K562 (cell line): ENCODE results near the gene DAPL1. TPM values are rescaled to one million over a fixed set of nuclear protein-coding genes. Genes with fewer than 3 reads are reported as not detected.

Experiments
- ATAC-seq: fragments of 200-7000 bp; cut with Tn5 transposase; 3 replicates; pipeline ENCODE4 v1.9.1; 2020; ENCODE audit warnings: moderate library complexity
- BruUV-seq: library from RNA; stranded (reverse); fragments of 400-500 nt; replicated peaks from 2 replicates; lab custom pipeline; 2021; lab: Mats Ljungman, UMichigan
- CTCF ChIA-PET: fragments of 300-600 bp; formaldehyde crosslinking; extraction: SDS; loops from one replicate; lab custom pipeline; 2021; ENCODE audit warnings: low intra/inter-chr PET ratio; lab: Yijun Ruan, JAX
- POLR2A ChIA-PET: fragments of 300-600, 350-650 bp; sonication (Branson Sonifier 250); formaldehyde crosslinking; extraction: SDS; loops from one replicate; lab custom pipeline; 2021; ENCODE audit warnings: antibody characterized with exemption, inconsistent platforms; lab: Yijun Ruan, JAX
- DNase-seq, 4 experiments: peaks; one replicate each; pipeline versions ENCODE4 v3.0.0 to v3.0.0-alpha.2; 2011 to 2018; ENCODE audit warnings: low spot score in 3 of 4, mixed read lengths in 3 of 4; ENCODE audit errors: extremely low read depth in 1 of 4
- FAIRE-seq: peaks from 2 replicates; lab custom pipeline; 2011; peaks lifted over from hg19 to GRCh38; lab: Jason Lieb, UNC
- H2AFZ ChIP-seq: 2 replicates; pipeline ENCODE4 v1.6.0; 2011; ENCODE audit warnings: low read depth, low read length, control low read depth, inconsistent platforms
- H3K27ac ChIP-seq: fragments of 200-600 bp; 3 replicates; pipeline ENCODE4 v1.8.0; 2011; ENCODE audit warnings: low read depth, mild to moderate bottlenecking, control low read depth, inconsistent platforms, low read length, moderate library complexity, mixed read lengths; ENCODE audit errors: extremely low read depth
- H3K27me3 ChIP-seq, 2 experiments: fragments of 300-600 bp in 1 of 2; 2 replicates in 1 of 2; 3 replicates in 1 of 2; pipeline versions ENCODE4 v1.6.0 to v1.8.0; 2011; ENCODE audit warnings: inconsistent platforms in 2 of 2, low read length in 2 of 2, mild to moderate bottlenecking in 1 of 2, mixed read lengths in 1 of 2, moderate library complexity in 1 of 2; ENCODE audit not compliant: control insufficient read depth in 2 of 2, insufficient read depth in 2 of 2
- H3K36me3 ChIP-seq: fragments of 300-600 bp; 3 replicates; pipeline ENCODE4 v1.8.0; 2011; ENCODE audit warnings: mild to moderate bottlenecking, low read length, inconsistent platforms; ENCODE audit not compliant: control insufficient read depth, insufficient read depth
- H3K4me1 ChIP-seq, 2 experiments: fragments of 200-600 bp in 1 of 2; replicated peaks in 1 of 2; 2 replicates in 1 of 2; 3 replicates in 1 of 2; pipeline versions ENCODE4 v1.5.1 to v1.8.0; 2011; ENCODE audit warnings: inconsistent platforms in 2 of 2, low read length in 2 of 2, mild to moderate bottlenecking in 1 of 2, mixed read lengths in 1 of 2, moderate library complexity in 1 of 2; ENCODE audit not compliant: control insufficient read depth in 2 of 2, insufficient read depth in 2 of 2
- H3K4me2 ChIP-seq: 2 replicates; pipeline ENCODE4 v1.6.1; 2011; ENCODE audit warnings: low read length, control low read depth, inconsistent platforms, mixed read lengths; ENCODE audit not compliant: insufficient read depth
- H3K4me3 ChIP-seq: fragments of 200-600 bp; sonication (generic), shearing (Covaris generic); 2 replicates; pipeline ENCODE4 v1.5.1; 2016; ENCODE audit warnings: control low read depth, inconsistent platforms
- H3K79me2 ChIP-seq: fragments of 200-600 bp; 3 replicates; pipeline ENCODE4 v1.8.0; 2011; ENCODE audit warnings: low read length, inconsistent platforms; ENCODE audit not compliant: control insufficient read depth, insufficient read depth
- H3K9ac ChIP-seq, 2 experiments: 2 replicates each; pipeline versions ENCODE4 v1.6.0 to v1.6.1; 2011; ENCODE audit warnings: low read depth in 2 of 2, low read length in 2 of 2, control low read depth in 1 of 2, inconsistent platforms in 1 of 2, mild to moderate bottlenecking in 1 of 2, mixed read lengths in 1 of 2; ENCODE audit not compliant: insufficient read depth in 1 of 2
- H3K9me1 ChIP-seq: one replicate; pipeline ENCODE4 v1.6.0; 2011; ENCODE audit warnings: inconsistent platforms, mild to moderate bottlenecking, low read length, moderate library complexity; ENCODE audit not compliant: control insufficient read depth, insufficient read depth
- H3K9me3 ChIP-seq: replicated peaks from 2 replicates; pipeline ENCODE4 v1.5.1; 2011; ENCODE audit warnings: low read depth, low read length, inconsistent platforms; ENCODE audit not compliant: control insufficient read depth, insufficient read depth
- H4K20me1 ChIP-seq: replicated peaks from 2 replicates; pipeline ENCODE4 v1.6.1; 2011; ENCODE audit warnings: low read length, inconsistent platforms, mixed read lengths; ENCODE audit not compliant: control insufficient read depth, insufficient read depth
- ASH1L ChIP-seq: fragments of 450-650 bp; IDR thresholded peaks from 2 replicates; pipeline ENCODE4 v1.6.1; 2018; ENCODE audit warnings: borderline replicate concordance, mild to moderate bottlenecking, low read depth; ENCODE audit not compliant: partially characterized antibody
- CAMTA2 ChIP-seq: fragments of 250-450 bp; sonication (Bioruptor Pico); conservative IDR thresholded peaks from 2 replicates; pipeline ENCODE4 v1.5.1; 2022
- CBX1 ChIP-seq: sonication (generic); IDR thresholded peaks from 2 replicates; pipeline ENCODE4 v1.6.1; 2016; ENCODE audit warnings: antibody characterized with exemption, low read depth, mild to moderate bottlenecking
- CHD4 ChIP-seq: fragments of 200-600 bp; sonication (generic); IDR thresholded peaks from 3 replicates; pipeline ENCODE4 v1.6.1; 2012; ENCODE audit warnings: low read depth, mild to moderate bottlenecking, mixed read lengths, low read length, inconsistent platforms; ENCODE audit not compliant: insufficient read depth, insufficient replicate concordance, poor library complexity, severe bottlenecking
- COPS2 ChIP-seq: fragments of 450-650 bp; conservative IDR thresholded peaks from 2 replicates; pipeline ENCODE4 v1.6.1; 2016; ENCODE audit warnings: mild to moderate bottlenecking, moderate library complexity
- CREBBP ChIP-seq: IDR thresholded peaks from one replicate; pipeline ENCODE4 v1.6.1; 2012; ENCODE audit warnings: low read depth, mild to moderate bottlenecking, control low read depth, inconsistent platforms, low read length
- DNMT1 ChIP-seq: fragments of 450-650 bp; IDR thresholded peaks from 2 replicates; pipeline ENCODE4 v1.6.1; 2016; ENCODE audit warnings: antibody characterized with exemption, mild to moderate bottlenecking
- FOSL1 ChIP-seq: fragments of 200-800 bp; sonication (Bioruptor generic); conservative IDR thresholded peaks from 2 replicates; pipeline ENCODE4 v1.6.1; 2016; ENCODE audit warnings: missing genetic modification characterization, missing compliant biosample characterization
- GTF2E2 ChIP-seq: fragments of 200-800 bp; sonication (Bioruptor generic); IDR thresholded peaks from 2 replicates; pipeline ENCODE4 v1.6.1; 2016; ENCODE audit warnings: missing genetic modification characterization, missing compliant biosample characterization
- LCOR ChIP-seq: sonication (generic); formaldehyde crosslinking; IDR thresholded peaks from 2 replicates; pipeline ENCODE4 v1.8.0; 2022; ENCODE audit warnings: mild to moderate bottlenecking, missing genetic modification reagents
- MBD2 ChIP-seq: sonication (generic); IDR thresholded peaks from 2 replicates; pipeline ENCODE4 v1.6.1; 2016; ENCODE audit warnings: low read depth, borderline replicate concordance
- MITF ChIP-seq: IDR thresholded peaks from 2 replicates; pipeline ENCODE4 v1.6.1; 2014; ENCODE audit warnings: antibody characterized with exemption
- NFATC3 ChIP-seq: fragments of 450-650 bp; IDR thresholded peaks from 2 replicates; pipeline ENCODE4 v1.6.1; 2017; ENCODE audit warnings: mild to moderate bottlenecking
- SMARCA4 ChIP-seq: fragments of 450-650 bp; IDR thresholded peaks from 2 replicates; pipeline ENCODE4 v1.6.1; 2016
- SP1 ChIP-seq: sonication (generic); formaldehyde crosslinking; IDR thresholded peaks from 2 replicates; pipeline ENCODE4 v1.8.1; 2022; ENCODE audit warnings: mild to moderate bottlenecking, missing genetic modification reagents
- ZNF121 ChIP-seq: sonication (generic); formaldehyde crosslinking; conservative IDR thresholded peaks from 2 replicates; pipeline ENCODE4 v1.8.0; 2022; ENCODE audit warnings: missing genetic modification reagents
- ZNF217 ChIP-seq: sonication (generic); formaldehyde crosslinking; IDR thresholded peaks from 2 replicates; pipeline ENCODE4 v1.8.0; 2022; ENCODE audit warnings: mild to moderate bottlenecking, missing genetic modification reagents
- WGBS: fragments of 100-300 bp; shearing (Covaris generic); methylation state at CpG from one replicate; pipeline ENCODE4 v1.1.6; 2016; ENCODE audit warnings: low coverage, mixed read lengths; ENCODE audit not compliant: insufficient coverage; ENCODE audit errors: missing lambda C conversion rate; 5-methylcytosine and 5-hydroxymethylcytosine counted together
- in situ Hi-C: fragments of 300-500 bp; cut with MboI; formaldehyde crosslinking; loops from 4 replicates; pipeline ENCODE4 v1.15.0; 2018; ENCODE audit warnings: inconsistent platforms, mixed read lengths
- intact Hi-C: fragments of 100-400 bp; cut with micrococcal nuclease; formaldehyde crosslinking; loops from 2 replicates; pipeline ENCODE4 v1.14.2; 2022
- polyA plus RNA-seq, 8 experiments: library from polyadenylated mRNA; depleted of rRNA in 4 of 8; stranded (reverse) in 5 of 8; unstranded in 3 of 8; fragments of >200 nt; fragmentation: Nextera tagmentation in 2 of 8; fragmentation: Illumina TruSeq in 1 of 8; extraction: Ambion mirVana in 2 of 8; extraction: Trizol in 1 of 8; gene quantifications; 2 replicates each; pipeline versions ENCODE4 v1.2.1 to v1.2.3, GENCODE V29; 2011 to 2014; ENCODE audit warnings: inconsistent platforms in 1 of 8, missing spikeins in 1 of 8
- total RNA-seq, 7 experiments: library from RNA; depleted of rRNA in 6 of 7; stranded (reverse); fragments of >200 nt in 6 of 7; fragmentation: Illumina TruSeq in 2 of 7; extraction: Trizol in 2 of 7; gene quantifications; 2 replicates each; pipeline versions ENCODE4 v1.2.1 to v1.2.3, GENCODE V29; 2011 to 2021; ENCODE audit warnings: low replicate concordance in 1 of 7

DAPL1 gene
- total and polyA plus RNA-seq, 9 of the 15 experiments (the other 6 are each of a cell fraction or from before 2014, with no cell fraction given): not detected

- no TSS peak for BruUV-seq
- Histone ChIP-seq H3K9ac (no peak overlapping the region), H3K27me3 (peaks cover 23 to 48% of the 10 kb centered on the region in 2 experiments), H4K20me1 (no peaks in the 10 kb centered on the region), H3K4me3 (no peak overlapping the region), H3K9me3 (no peaks in the 10 kb centered on the region), H2AFZ (no peak overlapping the region), H3K4me1 (no peaks in the 10 kb centered on the region; a peak in 2 of 5 replicates), H3K9me1 (no peaks in the 10 kb centered on the region), H3K79me2 (no peaks in the 10 kb centered on the region), H3K27ac (no peak overlapping the region), H3K36me3 (no peaks in the 10 kb centered on the region), H3K4me2 (no peak overlapping the region)
- no peak for TF ChIP-seq NFATC3
- TF ChIP-seq SP1: no peak
- no peak for TF ChIP-seq DNMT1
- TF ChIP-seq MITF: no peak
- TF ChIP-seq COPS2: no peak
- no peak for TF ChIP-seq FOSL1 (tag)
- no peak for TF ChIP-seq CREBBP
- no peak for TF ChIP-seq ASH1L
- no peak for TF ChIP-seq LCOR (CRISPR knock-in tag)
- no peak for TF ChIP-seq CAMTA2 (CRISPR knock-in tag)
- no peak for TF ChIP-seq SMARCA4
- TF ChIP-seq CHD4: no peak
- no peak for TF ChIP-seq MBD2
- TF ChIP-seq ZNF217 (CRISPR knock-in tag): no peak
- no peak for TF ChIP-seq GTF2E2 (tag)
- no peak for TF ChIP-seq ZNF121 (CRISPR knock-in tag)
- TF ChIP-seq CBX1: no peak
- no peak for FAIRE-seq
- WGBS: 1% methylated on average over 7 of the region's 7 CpGs
- ChIA-PET POLR2A (interaction anchor here (1.3 kb wide), 1 partner anchor 8 kb away, joined by 3 read pairs; no protein-coding TSS in a partner anchor), CTCF (interaction anchor here (0.6 to 1.5 kb wide), 4 partner anchors 567 to 1444 kb away, joined by 3 to 7 read pairs (median 4); no protein-coding TSS in a partner anchor)
- no peak for ATAC-seq
- in situ Hi-C loops: loop anchor here (5.0 to 25.0 kb wide), 3 partner anchors 714 to 1259 kb away; no protein-coding TSS in a partner anchor
- no peak for DNase-seq
- intact Hi-C loops: loop anchor here (1.0 to 10.0 kb wide), 5 partner anchors 289 to 981 kb away; partner anchors contain the start of genes CCDC148 and PKP4
Observed at GRCh38 chr2:158745866-158746382, 49.2 kb upstream of the DAPL1 start.
